NCI-H146 (cell line): ENCODE data around the gene ARHGAP26.

Experiments used
- DNase-seq: peaks from one replicate; lab custom pipeline; 2025; lab: John Stamatoyannopoulos, UW

The ARHGAP26 gene

DNA sequence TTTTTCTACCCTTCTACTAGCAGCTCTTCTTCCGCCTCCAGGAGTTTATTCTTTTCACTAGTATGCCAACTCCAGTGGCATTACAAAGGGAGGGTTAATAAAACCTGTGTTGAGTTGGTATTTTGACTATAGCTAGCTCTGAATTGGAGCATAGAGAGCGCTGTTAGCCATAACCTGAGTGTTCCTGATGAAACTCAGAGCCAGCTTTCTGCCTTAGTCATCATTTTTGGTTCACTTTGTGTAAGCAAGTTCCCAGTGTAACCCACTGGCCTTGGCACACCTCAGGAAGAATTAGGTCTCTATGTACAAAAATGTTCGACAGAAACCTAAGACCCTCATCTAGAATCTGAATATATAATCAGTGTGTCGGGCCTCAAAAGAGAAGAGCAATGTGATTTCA lies 394.4 kb downstream of the ARHGAP26 start:
- DNase-seq: no peak

DNA sequence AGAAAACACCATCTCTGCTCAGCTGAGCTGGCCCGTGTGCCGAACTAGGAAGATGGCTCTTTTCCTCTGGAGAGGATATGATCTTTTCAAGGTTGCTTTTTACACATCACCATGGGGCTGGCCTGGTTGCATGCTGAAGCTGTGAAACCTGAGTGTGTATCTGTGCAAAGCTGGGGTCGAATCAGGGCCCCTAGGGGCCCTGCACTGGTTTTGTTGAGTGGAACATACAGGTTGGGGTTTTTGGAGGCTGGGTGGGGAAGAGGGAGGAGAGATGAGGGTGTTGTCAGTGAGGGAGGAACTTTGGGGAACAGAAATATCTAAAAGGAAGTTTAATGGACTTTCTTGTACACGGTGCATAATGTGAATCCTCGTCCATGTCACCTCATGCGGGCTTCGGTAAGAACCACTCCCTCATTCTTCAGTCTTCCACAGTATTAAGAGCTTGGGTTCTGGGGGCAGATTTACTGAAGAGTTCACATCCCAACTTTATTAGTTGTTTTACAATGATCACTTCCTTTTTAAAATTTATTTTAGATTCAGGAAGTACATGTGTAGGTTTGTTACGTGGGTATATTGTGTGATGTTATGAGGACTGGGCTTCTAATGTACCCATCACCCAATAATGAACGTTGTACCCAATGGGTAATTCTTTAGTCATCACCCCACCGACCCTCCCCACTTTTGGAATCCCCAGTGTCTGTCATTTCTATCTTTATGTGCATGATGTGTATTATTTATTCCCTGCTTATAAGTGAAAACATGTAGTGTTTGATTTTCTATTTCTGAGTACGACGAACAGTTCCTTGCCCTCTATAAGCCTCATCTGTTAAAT lies 395.1 kb downstream of the ARHGAP26 start:
- DNase-seq: no peak

DNA sequence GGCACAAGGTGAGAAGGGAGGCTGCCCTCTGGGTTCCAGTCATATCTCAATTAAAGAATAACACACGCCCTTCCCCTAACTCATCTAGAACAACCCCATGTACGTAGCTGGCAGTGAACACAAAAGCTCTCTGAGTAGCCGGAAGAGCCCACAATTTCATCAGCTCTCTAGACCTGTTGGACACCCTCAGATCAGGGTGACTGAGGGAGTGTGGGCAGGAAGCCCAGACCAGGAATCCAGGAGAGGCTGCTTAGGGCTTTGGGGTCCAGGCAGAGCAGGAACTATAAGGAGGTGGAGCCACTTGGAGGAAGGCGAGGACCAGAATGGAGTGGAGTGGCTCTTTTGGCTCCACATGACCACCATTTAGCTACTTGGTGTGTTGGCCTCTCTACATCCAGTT lies 395.9 kb downstream of the ARHGAP26 start:
- no peak for DNase-seq

DNA sequence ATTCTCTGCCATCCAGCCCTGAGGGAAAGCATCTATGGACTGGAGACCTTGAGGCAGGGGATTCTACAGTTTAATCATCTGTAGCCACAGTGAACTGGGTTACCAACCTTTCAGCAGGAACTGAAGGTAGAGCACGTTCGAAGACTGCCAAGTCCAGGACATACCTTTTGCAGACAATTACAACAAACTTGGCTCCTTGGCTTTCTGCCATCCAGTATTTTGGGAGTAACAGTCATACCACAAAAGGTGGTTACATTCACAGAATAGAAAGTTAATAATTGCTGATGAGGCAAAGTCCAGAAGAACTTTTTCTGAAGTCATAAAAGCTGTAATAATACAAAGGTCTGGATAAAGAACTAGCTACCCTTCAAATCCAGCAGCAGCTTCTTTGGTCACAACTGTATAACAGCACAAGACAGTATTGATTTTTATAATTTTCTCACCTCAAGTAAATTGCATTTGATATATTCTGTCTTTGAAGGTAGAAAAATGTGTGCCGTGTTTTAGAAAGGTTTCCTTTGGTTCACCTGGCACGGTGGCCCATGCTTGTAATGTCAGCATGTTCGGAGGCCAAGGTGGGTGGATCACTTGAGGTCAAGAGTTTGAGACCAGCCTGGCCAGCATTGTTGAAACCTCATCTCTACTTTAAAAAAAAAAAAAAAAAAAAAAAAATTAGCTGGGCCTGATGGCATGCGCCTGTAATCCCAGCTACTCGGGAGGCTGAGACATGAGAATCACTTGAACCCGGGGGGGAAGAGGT lies 396.7 kb downstream of the ARHGAP26 start:
- DNase-seq: no peak

DNA sequence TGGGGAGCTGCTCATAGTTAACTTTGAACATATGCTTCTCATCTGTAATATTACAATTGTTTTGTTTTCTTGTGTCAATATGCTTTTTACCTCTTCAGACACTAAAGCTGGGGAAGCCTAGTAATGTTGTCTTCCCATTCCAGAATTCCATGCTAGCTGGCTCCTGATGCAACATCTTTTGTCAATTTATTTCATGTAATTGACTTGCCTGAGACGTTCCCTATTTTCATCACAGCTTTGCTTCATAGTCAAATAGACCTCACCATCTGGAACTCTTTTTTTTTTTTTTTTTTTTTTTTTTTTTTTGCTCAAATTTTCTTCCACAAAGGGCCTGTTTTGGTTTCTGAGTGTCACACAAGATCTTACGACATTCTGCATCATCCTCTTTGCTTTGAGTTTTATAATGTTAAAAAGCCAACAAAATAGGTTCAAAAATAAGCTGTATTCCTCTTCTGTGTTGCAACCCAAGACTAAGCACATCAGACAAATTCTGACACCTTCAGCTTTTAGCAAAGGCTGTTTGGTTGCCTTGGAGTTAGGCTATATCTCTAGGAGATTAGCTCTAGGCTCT lies 398.1 kb downstream of the ARHGAP26 start:
- no peak for DNase-seq

DNA sequence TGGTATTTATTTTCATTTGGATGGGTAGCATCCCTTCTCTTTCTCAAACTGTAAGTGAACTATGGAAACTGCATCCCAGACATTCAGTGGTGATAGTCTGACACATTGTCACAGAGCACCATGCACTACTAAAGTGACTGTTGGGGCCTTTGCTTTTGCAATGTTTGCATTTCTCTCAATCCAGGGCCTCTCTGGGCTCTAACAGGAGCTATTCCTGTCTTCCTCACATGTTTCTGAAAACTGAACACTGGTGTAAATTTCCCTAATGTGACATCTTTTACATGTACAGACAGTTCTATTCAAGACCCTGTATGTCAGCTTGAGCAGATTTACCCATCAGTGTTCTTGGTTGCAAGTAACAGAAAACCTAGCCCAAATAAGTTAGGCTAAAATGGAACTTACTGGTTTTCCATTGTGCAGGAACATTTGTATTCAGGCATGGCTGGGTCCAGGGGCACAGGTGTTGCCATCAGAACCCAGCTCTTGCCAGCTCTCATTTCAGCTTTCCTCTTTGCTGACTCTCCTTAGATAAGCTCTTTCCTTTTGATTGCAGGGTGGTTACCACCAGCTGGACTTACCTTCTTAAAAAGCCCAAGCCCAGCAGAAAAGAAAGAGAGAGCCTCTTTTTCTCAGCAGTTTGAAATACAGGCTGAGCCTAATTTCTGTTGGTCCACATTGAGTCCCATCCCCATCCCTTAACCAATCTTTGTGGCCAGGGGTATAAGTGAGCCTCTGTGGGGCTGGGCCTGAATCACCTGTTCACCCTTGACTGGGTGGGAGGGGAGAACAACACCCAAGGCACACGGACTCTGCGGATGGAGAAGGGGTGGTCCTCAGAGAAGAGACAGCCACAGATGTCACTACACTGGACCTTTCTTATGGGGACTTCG lies 399.0 kb downstream of the ARHGAP26 start:
- DNase-seq: no peak

DNA sequence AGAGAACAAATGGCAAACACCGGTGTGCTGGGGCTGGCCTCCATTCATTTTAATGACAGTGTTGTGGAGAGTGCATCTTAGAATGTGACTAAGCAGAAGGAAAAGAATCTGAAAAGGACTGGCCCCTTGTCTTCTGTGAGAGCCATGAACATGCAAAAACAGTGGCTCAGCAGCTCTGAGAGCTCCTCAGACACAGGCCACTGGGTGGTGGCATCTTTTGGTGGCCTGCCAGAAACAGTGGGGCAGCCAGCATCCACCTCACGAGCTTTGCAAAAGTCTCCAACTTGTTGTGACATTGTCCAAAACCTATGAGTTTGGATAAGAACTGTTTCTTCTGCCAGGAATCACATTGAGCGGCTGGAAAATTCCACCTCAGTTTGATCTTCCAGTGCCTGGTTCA lies 399.9 kb downstream of the ARHGAP26 start:
- no peak for DNase-seq

DNA sequence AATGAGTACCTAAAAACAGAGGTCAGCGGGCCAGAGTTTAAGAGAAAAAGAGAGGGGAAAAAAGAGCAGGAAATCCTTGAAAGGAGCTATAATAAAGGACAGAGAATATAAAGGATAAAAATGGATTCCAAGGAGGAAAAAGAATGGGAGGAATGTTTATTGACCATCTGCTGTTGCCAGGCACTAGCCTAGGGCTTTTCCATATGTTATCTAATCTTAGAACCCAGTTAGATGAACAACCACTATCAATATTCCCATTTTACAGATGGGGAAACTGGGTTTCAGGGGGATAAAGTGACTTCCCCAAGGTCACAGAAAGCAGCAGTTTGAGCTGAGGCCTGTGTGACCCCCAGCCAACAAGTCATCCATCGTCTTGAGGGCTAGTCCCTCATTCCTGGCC lies 400.8 kb downstream of the ARHGAP26 start:
- DNase-seq: no peak

DNA sequence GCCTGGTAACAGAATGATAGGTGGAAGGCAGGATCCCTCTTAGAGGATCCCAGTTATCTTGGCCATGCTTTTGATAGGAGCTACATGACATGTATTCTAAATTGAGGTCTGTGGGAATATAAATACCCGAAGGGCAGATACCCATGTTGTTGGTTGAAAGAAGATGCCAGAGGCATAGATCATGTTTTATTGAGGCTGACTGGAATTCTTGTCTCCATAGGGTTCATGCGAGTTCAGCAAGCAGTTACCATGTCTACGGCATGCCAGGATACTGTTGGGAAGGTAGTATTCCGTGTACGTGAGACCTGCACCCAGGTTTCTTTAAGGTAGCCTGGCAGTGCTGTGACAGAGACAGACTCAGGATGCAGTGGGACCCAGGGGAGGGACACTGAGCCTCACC lies 402.6 kb downstream of the ARHGAP26 start:
- DNase-seq: no peak

DNA sequence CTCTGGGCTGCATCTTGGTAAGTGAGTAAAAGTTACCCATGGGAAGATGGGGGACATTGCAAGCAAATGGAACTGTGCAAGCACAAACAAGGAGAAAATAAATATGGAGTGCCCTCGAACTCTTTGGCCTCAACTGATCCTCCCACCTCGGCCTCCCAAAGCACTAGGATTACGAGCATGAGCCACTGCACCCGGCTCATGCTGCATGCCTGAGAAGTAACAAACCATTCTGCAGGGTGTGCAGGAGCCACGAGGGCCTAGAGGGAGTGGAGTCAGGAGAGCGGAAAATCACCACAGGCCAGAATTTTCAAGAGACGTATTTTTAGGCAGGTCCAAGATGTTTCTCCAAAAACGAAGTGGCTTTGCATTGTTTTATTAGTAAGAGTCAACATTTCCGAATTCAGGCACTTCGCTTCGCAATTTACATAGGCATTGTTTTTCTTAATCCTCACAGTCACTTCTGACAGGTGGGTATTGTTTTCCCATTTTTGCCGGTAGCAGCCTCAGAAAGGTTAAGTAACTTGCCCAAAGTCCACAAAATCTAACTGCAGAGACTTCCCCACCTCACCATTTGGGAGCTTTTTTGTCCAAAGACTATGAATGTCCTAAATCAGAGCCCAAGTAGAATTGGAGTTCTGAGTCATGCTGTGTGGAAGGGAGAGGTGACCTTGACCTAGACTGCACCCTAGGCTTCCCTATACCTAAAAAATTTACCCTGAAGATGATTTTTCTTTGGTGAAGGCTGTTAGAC lies 403.1 kb downstream of the ARHGAP26 start:
- DNase-seq: no peak

DNA sequence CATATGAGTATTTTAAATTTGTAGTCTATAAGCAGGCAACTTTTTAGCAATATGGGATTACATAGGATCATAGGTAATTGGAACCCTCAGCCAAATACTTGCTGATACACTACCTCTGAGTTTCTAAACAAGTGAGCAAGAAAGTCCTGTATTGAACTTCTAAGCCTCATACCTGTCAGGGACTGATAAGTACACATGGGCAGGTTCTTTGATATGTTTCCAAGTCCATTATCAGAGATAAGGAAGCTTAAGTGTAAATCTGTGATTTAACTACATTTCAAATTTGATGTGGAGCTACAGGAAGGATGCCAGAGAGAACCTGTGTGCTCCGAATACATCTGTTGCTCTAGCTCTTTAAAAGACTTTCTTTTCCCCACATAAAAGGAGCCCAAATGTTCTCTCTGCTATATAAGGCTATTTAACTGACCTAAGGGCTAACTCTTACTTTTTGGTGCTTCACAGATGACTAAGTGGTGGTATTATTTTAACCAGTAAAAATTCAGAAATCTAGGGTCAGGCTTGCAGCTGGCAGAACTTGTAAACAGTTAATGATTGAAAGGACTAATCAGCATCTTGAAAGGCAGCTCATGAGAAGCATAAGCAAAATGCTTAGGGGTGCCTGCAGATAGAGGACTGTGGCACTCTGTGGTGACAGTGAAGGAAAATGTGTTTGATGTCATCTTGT lies 404.7 kb downstream of the ARHGAP26 start:
- DNase-seq: no peak

DNA sequence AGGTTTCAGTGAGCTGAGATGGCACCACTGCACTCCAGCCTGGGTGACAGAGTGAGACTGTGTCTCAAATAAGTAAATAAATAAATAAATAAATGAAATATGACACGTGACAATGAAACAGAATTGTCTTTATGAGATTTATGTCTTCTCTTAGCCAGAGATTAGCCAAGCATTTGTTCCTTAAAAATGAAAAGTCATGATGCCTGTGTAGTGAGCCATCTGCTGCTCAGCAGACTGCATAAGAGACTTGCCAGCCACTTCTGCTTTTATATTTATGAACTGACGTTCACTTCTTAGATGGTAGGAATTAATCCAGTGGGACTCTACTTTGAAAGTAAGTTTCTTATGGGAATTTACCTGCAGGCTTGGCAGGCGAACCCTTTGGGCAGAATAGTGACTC lies 405.9 kb downstream of the ARHGAP26 start:
- DNase-seq: no peak

DNA sequence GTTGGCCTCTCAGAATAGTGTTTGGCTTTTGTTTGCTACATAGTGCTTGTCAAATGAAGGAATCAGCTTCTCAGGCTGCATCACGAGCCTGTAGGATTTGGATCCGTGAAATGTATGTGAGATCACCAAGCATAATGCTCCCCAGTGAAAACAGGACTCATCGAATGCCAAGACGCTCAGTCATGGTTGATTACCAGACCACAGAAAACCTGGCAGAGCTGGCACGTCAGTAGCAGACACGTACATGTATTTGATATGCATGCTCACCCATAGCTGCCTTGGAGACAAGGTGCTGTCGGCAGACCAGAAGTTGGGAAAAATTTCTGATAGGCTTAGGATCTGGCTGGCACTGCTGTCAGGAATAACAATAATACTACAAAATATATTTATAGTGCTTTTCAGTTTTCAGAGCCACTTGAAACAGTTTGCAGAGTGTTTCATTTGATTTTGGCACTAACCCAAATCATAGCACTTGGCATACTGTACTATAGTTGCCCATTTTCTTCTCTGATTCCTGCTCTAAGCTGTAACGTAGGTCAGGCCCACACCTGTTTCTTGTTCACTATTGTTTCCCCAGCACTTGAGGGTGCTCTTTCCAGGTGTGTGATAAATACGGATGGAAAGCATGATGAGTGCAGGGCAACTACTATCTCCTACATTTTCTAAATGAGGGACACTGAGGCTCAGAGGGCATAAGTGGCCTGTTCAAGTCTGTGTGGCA lies 407.2 kb downstream of the ARHGAP26 start:
- DNase-seq: no peak

DNA sequence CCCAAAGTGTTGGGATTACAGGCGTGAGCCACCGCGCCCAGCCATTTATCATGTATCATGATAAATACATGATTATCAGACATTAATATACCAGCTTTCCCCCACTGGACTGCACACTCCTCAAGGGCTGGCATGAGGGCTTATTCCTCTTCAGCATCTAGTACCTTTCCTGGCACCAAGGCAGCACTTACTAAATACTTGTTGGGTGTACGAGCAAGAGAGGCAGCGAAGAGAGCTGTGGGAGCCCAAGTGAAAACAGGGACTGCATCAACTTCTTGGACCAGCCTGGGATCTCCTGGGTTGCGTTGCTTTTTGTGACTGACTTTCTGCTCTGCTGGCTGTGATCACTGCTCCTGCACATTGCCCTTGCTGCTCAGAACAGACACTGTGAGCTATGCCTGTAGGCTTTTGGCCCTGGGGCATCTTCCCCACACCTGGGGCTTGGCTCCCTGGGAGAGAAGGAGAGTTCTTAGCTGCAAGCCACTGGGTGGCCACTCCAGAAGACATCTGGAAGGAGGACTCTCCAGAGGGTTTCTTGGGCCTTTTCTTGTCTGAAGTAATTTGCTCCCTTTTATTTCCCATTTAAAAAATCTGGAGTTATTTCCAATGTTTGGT lies 409.1 kb downstream of the ARHGAP26 start:
- DNase-seq: peak; percentile 7

DNA sequence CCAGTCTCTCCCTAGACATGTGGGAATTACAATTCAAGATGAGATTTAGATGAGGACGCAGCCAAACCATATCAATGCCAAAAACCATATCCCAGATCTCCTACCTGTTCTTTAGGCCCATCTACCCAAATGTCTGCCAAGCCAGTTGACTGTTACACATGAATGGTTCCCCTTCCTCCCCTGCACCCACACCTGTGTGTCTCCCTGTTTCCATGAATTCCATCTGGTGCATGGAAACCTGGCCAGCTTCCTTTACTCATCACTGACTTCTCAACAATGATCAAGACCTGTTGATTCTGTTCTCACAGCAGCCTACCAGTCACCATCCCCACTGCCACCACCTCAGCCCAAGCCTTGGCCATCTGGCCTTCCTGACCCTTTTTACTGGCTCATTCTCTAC lies 410.6 kb downstream of the ARHGAP26 start:
- DNase-seq: no peak

DNA sequence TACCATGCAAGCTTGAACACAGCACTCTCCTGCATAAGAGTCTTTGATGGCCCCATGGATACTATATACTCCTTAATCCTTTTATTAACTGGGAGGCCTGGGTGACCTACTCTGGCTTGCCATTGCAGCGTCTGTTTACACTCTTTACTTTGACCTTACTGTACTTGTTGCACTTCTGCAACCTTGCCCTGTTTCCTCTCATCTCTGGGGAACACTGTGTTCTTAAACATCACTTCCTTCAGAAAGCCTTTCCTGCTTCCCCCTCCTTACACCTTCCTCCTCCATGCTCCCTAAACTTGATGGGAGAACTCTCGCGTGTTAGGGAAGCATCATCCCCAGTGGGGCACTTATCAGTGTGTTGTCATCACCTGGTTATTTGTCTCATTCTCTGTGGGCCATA lies 411.0 kb downstream of the ARHGAP26 start:
- DNase-seq: no peak

DNA sequence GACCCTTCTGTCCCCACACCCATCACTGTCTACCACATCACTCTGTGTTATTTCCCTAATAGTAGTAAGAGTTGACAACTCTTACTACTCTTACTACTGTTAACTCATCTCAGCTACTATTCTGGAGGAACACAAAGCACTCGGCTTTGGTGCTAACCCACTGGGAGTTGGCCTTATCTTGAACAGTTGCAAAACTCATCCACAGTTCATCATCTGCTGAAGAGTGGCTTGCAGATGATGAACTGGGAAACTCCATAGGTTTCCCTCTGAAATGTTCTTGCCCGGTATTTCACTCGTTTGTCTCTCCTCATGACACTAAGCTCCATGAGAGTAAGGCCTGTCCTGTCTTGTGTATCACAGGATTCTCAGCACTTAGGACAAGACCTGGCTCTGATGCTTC lies 411.9 kb downstream of the ARHGAP26 start:
- no peak for DNase-seq

DNA sequence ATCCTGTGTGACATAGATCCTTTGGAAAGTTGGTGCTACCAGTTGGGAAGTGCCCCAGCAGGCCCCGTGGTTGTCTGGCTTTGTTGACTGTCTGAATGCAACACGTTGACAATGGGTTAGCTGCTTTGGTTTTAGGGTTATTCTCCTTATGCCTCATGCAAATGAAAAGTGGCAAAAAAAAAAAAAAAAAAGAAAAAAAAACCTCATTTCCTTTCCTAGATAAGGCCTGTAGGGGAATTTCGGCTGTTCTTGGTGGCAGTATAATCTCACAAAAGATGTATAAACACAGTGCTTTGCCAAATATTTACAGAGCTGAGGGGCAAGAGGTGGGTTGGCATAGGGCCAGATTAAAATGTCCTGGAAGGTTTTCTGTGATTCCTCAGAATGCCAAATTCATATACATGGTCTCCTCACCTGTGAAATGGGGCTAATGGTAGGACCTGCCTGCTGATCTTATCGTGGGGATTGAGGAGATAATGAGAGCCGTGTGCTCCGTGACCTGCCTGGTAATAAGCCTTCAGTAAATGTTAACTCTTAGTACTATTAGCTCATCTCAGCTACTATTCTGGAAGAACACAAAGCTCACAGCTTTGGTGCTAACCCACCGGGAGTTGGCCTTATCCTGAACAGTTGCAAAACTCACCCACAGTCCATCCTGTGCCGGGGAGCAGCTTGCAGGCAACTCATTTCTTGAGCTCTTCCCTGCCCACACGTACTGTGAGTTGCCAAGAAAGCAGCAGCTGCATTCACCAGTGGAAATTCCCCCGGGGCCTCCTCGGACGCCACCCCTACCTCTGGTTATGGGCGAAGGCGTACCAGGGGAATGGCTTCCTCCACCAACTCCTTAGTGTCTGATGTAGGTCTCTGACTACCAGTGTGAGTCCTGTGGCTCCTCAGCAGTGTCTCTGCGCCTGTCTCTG lies 413.0 kb downstream of the ARHGAP26 start:
- DNase-seq: peak; percentile 48

DNA sequence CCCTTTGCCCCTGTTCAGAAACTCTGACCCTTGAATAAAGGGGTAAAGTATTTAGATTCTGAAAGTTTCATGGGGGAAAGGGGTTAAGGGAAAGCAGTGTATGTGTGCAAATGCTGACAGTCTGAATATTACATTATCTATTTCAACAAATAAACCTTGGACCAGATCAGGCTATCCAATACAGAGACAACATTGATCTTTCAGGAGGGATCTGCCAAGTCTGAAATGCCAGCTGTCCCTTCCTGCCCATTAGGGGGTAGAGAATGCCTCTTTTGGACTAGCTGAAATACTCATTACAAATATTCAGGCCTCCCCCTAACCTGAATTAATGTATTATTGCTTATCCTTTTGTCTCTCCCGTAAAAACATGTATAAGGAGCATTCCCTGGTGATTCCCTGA lies 413.8 kb downstream of the ARHGAP26 start:
- no peak for DNase-seq
